Lower leg skin (tissue), 4 donors: ENCODE results near the gene OR2AE1. TPM values are rescaled to one million over a fixed set of nuclear protein-coding genes. Genes with fewer than 3 reads are reported as not detected.

Source experiments
- DNase-seq, 2 donors: peaks; one replicate each; pipeline ENCODE4 v3.0.0-alpha.2; 2019; ENCODE audit warnings: low spot score in 2 of 2
- H3K4me3 ChIP-seq: fragments of 200-600 bp; sonication (generic); 2 replicates; pipeline ENCODE4 v1.5.1; 2017; ENCODE audit warnings: mild to moderate bottlenecking, low read depth; ENCODE audit not compliant: poor library complexity, severe bottlenecking
- CTCF ChIP-seq, 3 donors: fragments of 450-650 bp; IDR thresholded peaks; one replicate each; pipeline ENCODE4 v1.5.1; 2016; ENCODE audit warnings: antibody characterized with exemption in 3 of 3, mild to moderate bottlenecking in 3 of 3, moderate library complexity in 2 of 3
- POLR2A ChIP-seq, 2 donors: fragments of 450-650 bp; IDR thresholded peaks; one replicate each; pipeline ENCODE4 v1.6.1; 2016 to 2017; ENCODE audit warnings: antibody characterized with exemption in 2 of 2, mild to moderate bottlenecking in 1 of 2, moderate library complexity in 1 of 2
- WGBS, 2 donors: methylation state at CpG; one replicate each; pipeline ENCODE4 v1.1.5; 2018; 5-methylcytosine and 5-hydroxymethylcytosine counted together
- intact Hi-C: fragments of 100-400 bp; cut with DNase I; formaldehyde crosslinking; loops from one replicate; pipeline ENCODE4 v1.15.0; 2023; ENCODE audit warnings: low total_unique reads
- total RNA-seq, 4 donors: library from RNA; depleted of rRNA; stranded (reverse); fragments of >200 nt; gene quantifications; one replicate each; pipeline ENCODE4 v1.1.0, GENCODE V29; 2016

The OR2AE1 gene
- total RNA-seq, 4 donors from 2014 or later: 0.32 TPM; not detected in 3

- 26 to 31% methylated on average over 7 of the region's 7 CpGs for WGBS, 2 donors
- no peak overlapping the region for H3K4me3 ChIP-seq
- peak in 1 of 2 donors; percentile 42 for DNase-seq
These were observed 37.4 kb downstream of the OR2AE1 start for GRCh38 chr7:99839287-99840021.

GRCh38 chr7:99837649-99838361 is 39.0 kb downstream of the OR2AE1 start:
- H3K4me3 ChIP-seq: no peak overlapping the region
- WGBS, 2 donors: 71 to 76% methylated on average over 5 of the region's 5 CpGs
- DNase-seq: no peak
- intact Hi-C loops: no loop called here
- no peak for TF ChIP-seq CTCF (IDR thresholded peaks at IDR 0.05)
- TF ChIP-seq POLR2A (IDR thresholded peaks at IDR 0.05): no peak

More at GRCh38 chr7:99839287-99840021, 37.4 kb downstream of the OR2AE1 start:
- TF ChIP-seq CTCF (IDR thresholded peaks at IDR 0.05) (no peak), POLR2A (IDR thresholded peaks at IDR 0.05) (no peak)
- intact Hi-C loops: no loop called here

- no peak overlapping the region for H3K4me3 ChIP-seq
- TF ChIP-seq CTCF (IDR thresholded peaks at IDR 0.05) (no peak), POLR2A (IDR thresholded peaks at IDR 0.05) (no peak)
- WGBS, 2 donors: 86% methylated on average over 4 of the region's 4 CpGs
- no peak for DNase-seq
- intact Hi-C loops: no loop called here
These were observed 41.6 kb downstream of the OR2AE1 start for GRCh38 chr7:99835189-99835588.

GRCh38 chr7:99834382-99834781 is 42.5 kb downstream of the OR2AE1 start:
- no peak for DNase-seq
- intact Hi-C loops: no loop called here
- 88 to 89% methylated on average over 2 of the region's 2 CpGs for WGBS, 2 donors
- no peak for TF ChIP-seq CTCF (IDR thresholded peaks at IDR 0.05)
- no peak for TF ChIP-seq POLR2A (IDR thresholded peaks at IDR 0.05)
- H3K4me3 ChIP-seq: no peak overlapping the region

GRCh38 chr7:99833289-99833877 is 43.5 kb downstream of the OR2AE1 start:
- no peak for TF ChIP-seq POLR2A (IDR thresholded peaks at IDR 0.05)
- TF ChIP-seq CTCF (IDR thresholded peaks at IDR 0.05): no peak
- 72 to 82% methylated on average over 8 of the region's 8 CpGs for WGBS, 2 donors
- intact Hi-C loops: no loop called here
- H3K4me3 ChIP-seq: no peak overlapping the region
- DNase-seq: no peak
